Stimulated activated CD4-positive, alpha-beta T cell treated with anti-CD3 and anti-CD28 coated beads, Interleukin-1b, Interleukin-23, amount 100 ng/mL, for 24 hours (primary cell): ENCODE results near the gene LAMB4.
"Not testable (repeated sequence)": the region's sequence is repeated elsewhere in the genome, so short reads cannot be mapped to it uniquely, and the experiment has no call there.

Experiments
- DNase-seq, 4 experiments: peaks; one replicate each; pipeline ENCODE4 v3.0.0-alpha.2; 2020; ENCODE audit warnings: low read depth in 4 of 4, low spot score in 1 of 4

LAMB4 gene

GRCh38 chr7:108049962-108050361 is 80.2 kb downstream of the LAMB4 start:
- no peak for DNase-seq

- no peak for DNase-seq
Observed at GRCh38 chr7:108048422-108048821, 81.7 kb downstream of the LAMB4 start.

- no peak for DNase-seq
Observed at GRCh38 chr7:108046952-108047506, 83.1 kb downstream of the LAMB4 start.

DNA sequence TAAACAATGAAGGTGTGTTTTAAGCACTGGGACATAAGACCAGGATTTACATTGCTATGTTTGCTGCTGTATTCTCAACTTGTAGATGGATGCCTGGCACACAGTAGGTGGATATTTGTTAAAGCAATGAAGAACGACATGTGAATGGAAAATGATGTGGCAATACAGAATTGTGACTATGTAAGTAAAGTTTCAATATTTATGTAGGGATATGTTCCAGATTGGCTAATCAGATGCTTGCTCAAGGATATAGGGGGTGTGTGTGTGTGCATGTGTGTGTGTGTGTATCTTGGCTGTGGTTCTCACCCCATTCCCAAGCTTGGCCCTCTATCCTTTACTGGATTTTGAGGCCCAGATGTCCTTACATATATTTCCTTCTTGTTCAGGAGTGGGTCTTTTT is 84.5 kb downstream of the LAMB4 start:
- DNase-seq: no peak

DNA sequence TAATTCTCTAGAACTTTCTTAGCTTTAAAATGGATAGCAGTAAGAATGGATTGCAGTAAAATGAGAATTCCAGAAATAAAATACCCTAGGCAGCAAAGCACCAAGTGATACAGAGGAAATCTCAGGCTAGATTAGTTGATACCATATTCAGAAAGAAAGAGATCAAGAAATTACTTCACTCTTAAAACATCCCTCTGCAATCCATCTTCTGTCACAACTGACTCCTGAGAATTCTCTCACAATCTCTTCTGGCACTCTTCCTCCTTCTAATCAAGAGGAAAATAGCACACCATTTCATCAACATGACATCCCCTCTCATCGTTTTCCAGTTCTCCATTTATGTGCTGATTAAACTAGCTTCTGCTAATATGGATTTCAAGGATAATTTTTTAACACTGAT is 85.0 kb downstream of the LAMB4 start:
- no peak for DNase-seq

GRCh38 chr7:108044345-108044744 is 85.8 kb downstream of the LAMB4 start:
- DNase-seq: no peak

DNA sequence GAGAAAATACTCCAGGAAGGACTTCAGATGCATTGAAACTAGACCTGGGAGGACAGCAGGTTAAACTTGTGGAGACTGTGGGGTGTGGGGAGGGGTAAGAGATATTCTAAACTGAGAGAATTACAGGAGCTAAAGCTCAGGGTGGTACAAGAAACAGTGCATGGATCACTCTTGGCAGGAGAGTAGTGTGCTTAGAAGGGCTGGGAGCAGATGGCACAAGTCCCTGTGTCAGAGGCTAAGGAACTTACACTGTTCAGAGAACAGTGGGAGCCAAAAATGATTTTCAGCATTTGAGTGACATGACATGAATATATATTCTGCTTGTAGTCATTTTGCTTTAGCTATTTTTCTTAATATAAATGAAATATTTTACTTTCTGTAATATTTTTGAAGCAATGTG is 91.2 kb downstream of the LAMB4 start:
- DNase-seq: no peak

DNA sequence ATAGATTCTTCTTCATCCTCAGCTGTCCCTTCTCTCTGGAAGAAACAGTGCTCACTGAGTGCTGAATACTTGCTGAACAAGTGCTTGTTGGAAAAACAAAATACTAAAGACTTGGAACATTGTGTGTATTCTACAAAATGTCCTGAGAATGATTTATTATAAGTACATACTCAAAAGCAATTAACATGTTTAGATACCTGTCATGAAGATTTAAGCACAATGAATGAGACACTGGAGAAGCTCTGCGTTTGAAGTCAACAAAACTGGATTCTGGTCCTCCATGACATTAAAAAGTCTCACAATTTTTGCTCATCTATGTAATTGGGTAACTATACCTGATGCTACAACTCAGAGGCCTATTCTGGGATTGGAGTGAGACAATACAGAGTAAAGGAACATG is 92.4 kb downstream of the LAMB4 start:
- DNase-seq: no peak

DNA sequence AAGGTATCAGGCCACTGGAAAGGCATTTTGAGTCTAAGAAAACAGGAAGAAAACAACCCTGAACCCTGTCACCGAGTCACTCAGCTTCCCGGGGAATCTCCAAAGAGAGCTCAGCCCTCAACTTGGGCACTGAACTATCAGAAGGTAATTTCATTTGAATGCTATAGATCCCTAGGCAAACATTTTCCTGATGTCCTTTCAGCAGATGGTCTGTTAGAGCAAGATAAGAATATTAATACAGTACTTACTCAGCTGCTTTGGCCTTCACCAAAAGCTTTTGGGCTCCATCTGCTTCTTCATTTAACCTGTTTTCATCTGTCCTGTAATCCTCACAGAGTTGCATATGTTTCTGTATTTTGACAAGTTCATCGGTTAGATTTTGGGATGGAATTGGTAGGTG is 93.0 kb downstream of the LAMB4 start:
- no peak for DNase-seq

DNA sequence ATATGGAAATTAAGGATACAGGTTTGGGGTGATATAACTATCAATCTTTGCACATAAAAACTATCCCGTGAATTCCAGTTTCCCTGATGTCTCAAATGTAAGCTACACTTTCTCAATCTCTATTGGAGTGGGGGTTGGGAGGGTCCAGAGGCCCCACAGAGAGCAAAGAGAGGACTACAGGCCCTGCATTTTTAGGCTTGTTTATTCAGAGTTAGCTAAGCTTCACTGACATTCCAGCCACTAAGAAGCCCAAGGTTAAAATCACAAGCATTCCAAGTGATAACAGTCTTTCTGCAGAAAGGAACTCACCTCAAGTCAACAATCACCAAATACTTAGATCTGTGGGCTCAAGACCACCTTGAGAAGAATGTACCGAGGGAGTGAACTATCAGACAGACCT is 95.6 kb downstream of the LAMB4 start:
- no peak for DNase-seq

GRCh38 chr7:108033776-108034497 is 96.2 kb downstream of the LAMB4 start:
- DNase-seq: no peak

- not testable (repeated sequence) for DNase-seq
Observed at GRCh38 chr7:108033309-108033708, 96.9 kb downstream of the LAMB4 start.

DNA sequence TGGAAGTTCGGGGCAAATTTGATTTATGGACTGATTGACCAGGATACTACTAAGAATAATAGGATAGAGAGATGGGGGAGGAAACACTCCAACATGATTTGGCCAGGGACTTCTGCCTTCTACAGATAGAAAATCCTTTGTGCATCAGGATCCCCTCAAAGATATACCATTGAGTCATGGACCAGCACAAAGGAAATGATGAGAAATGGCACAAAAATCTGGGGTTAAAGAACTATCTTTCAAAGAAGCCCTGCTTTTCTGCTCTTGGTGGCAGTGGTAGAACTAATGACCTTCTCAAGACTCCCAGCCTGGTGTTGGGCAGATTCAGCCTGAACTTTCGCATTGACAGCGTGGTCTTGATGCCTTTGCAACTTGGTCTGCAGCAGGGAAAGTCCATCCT is 99.6 kb downstream of the LAMB4 start:
- no peak for DNase-seq

GRCh38 chr7:108029034-108029433 is 101.1 kb downstream of the LAMB4 start:
- DNase-seq: no peak

DNA sequence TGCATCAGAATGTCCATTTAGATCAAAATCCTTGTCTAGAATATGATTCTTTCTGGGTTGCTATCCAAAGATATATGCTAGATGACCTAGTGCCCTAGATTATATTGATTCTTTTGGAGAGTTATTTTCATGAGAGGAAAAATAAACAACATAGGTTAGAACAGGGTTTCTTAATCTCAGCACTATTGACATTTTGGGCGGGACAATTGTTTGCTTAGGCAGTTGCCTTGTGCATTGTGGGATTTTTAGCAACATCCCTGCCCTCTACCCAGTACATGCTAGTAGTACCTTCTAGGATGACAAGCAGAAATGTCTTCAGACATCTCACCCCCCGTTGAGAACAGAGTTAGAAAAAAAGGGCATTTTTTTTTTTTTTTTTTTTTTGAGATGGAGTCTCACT is 102.0 kb downstream of the LAMB4 start:
- no peak for DNase-seq

- DNase-seq: no peak
Observed at GRCh38 chr7:108027239-108027638, 102.9 kb downstream of the LAMB4 start.

GRCh38 chr7:108026647-108027046 is 103.5 kb downstream of the LAMB4 start:
- no peak for DNase-seq

DNA sequence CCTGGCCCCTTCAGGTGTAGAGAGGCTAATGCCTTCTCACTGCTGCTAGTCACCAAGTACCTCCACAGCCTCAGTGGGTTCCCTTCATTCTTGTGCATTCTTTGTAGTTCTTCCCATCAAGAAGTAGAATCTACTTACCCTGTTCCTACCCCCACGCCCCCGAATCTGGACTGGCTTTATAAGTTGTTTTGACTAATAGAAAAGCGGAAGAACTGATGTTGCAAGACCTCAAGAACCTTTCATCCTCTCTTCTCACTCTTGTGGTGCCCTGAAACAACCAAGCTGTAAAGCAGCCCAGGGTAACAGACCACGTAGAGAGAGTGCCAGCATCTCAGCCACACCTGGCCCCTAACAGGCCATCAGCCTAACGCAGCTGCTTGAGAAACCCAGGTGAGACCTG is 104.0 kb downstream of the LAMB4 start:
- DNase-seq: no peak

- DNase-seq: no peak
Observed at GRCh38 chr7:108024538-108024937, 105.6 kb downstream of the LAMB4 start.

DNA sequence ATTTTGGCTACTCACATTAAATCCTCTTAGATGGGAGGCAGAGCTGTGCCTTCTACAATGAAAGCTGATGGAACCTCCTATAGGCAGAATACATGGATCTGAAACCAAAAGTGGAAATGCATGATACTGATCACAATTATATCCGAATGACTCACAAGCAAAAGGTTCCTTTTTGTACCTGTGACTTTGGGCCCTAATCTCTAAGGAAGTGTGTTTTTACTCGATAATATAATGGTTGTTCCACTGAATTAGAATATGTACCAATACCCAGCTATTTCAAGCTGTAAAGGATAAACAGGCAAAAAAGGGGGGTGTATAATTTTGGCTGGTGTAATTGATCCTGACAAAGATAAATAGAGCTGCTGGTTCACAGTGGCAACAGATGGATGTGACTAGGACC is 109.6 kb downstream of the LAMB4 start:
- DNase-seq: no peak

GRCh38 chr7:108018668-108019067 is 111.5 kb downstream of the LAMB4 start:
- DNase-seq: no peak

DNA sequence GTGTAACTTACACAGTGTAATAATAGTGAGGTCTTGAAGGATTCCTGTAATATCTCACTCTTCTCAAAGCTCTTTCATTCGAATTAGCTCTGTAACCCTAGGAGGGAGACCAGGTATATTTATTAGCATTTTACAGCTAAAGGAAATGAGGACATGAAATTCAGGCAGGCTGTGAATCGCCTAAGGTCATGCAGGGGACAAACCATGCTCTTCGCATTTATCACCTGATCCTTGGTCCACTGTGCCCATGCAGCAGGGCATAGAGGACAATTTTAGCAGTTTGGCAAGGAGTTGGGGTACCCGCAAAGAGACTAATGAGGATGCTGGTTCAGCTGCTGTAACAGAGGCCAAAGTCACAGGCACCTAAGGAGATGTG is 112.4 kb downstream of the LAMB4 start:
- DNase-seq: no peak
